Tibial artery (tissue), 4 donors: ENCODE results near the gene HEATR9.

ENCODE experiments used
- DNase-seq, 2 donors: peaks; one replicate each; pipeline ENCODE4 v3.0.0-alpha.2; 2019
- H3K27ac ChIP-seq, 2 donors: fragments of 200-600 bp; sonication (generic) in 1 of 2; 1 replicate in 1 of 2; 2 replicates in 1 of 2; pipeline ENCODE4 v1.5.1; 2018 to 2019; ENCODE audit warnings: mild to moderate bottlenecking in 1 of 2
- H3K27me3 ChIP-seq, 2 donors: fragments of 200-600 bp; sonication (generic) in 1 of 2; one replicate each; pipeline versions ENCODE4 v1.5.1 to v1.6.0; 2016 to 2019
- H3K36me3 ChIP-seq, 3 donors: fragments of 200-600 bp; sonication (generic) in 2 of 3; one replicate each; pipeline ENCODE4 v1.5.1; 2016 to 2019; ENCODE audit warnings: mild to moderate bottlenecking in 2 of 3
- H3K4me1 ChIP-seq, 4 donors: fragments of 200-600 bp; sonication (generic) in 2 of 4; 1 replicate in 3 of 4; 2 replicates in 1 of 4; pipeline ENCODE4 v1.5.1; 2016 to 2019
- H3K4me3 ChIP-seq, 2 donors: fragments of 200-600 bp; sonication (generic) in 1 of 2; 1 replicate in 1 of 2; 2 replicates in 1 of 2; pipeline ENCODE4 v1.5.1; 2018 to 2019; ENCODE audit warnings: mild to moderate bottlenecking in 2 of 2
- H3K9me3 ChIP-seq, 3 donors: fragments of 200-600 bp; sonication (generic) in 1 of 3; one replicate each; pipeline ENCODE4 v1.5.1; 2016 to 2019
- intact Hi-C: fragments of 100-400 bp; cut with DNase I; formaldehyde crosslinking; loops from one replicate; pipeline ENCODE4 v1.15.0; 2023; ENCODE audit warnings: low total_unique reads
- TF ChIP-seq, protein P1 (sequence below), 2 experiments: fragments of 200-600 bp in 1 of 2; fragments of 450-650 bp in 1 of 2; IDR thresholded peaks; one replicate each; pipeline ENCODE4 v1.5.1; 2017 to 2019; ENCODE audit warnings: antibody characterized with exemption in 2 of 2, mild to moderate bottlenecking in 1 of 2, moderate library complexity in 1 of 2

The HEATR9 gene

DNA sequence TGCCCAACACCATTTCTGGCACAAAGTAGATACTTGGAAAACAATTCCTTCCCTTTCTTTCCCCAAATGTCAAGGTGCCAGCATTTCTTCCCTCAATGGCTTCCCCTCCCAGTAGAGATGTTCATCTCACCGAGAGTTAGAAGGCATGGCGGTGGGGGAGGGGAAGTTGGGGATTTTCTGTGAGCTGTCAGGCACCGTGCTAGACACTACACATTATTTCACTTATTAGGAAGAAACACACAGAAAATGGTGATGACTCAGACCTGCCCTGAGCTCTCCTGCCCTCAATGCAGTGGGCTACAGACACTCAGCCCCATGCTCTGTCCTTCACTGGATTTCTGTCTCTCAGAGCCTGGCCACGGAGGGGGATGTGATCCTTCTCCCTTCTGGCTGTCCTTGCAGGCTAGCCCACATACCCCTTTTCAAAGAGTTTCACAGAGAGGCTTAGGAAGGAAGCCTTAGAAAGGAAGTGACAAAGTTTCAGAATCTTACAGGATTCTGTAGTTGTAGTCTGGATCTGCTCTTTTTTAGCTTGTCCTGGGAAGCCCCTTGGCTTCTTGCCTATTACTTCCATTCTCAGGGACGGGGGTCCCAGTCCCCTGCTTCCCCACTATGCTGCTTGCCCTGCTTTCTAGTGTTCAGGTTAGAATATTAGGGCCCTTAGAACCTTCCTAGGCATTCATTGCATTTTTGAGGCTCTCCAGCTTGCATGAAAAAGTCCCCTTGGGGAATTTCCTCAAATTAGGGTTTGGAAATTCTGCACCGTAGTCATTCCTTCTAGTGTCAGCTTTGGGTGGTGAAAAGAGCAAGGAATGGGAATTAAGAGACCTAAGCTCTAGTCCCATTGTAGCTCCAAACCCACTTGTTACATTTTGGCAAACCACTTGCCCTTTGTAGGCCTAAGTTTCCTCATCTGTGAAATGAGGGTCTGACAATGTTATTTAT, 23.7 kb upstream of the HEATR9 start:
- intact Hi-C loops: no loop called here
- TF ChIP-seq, protein P1, sequence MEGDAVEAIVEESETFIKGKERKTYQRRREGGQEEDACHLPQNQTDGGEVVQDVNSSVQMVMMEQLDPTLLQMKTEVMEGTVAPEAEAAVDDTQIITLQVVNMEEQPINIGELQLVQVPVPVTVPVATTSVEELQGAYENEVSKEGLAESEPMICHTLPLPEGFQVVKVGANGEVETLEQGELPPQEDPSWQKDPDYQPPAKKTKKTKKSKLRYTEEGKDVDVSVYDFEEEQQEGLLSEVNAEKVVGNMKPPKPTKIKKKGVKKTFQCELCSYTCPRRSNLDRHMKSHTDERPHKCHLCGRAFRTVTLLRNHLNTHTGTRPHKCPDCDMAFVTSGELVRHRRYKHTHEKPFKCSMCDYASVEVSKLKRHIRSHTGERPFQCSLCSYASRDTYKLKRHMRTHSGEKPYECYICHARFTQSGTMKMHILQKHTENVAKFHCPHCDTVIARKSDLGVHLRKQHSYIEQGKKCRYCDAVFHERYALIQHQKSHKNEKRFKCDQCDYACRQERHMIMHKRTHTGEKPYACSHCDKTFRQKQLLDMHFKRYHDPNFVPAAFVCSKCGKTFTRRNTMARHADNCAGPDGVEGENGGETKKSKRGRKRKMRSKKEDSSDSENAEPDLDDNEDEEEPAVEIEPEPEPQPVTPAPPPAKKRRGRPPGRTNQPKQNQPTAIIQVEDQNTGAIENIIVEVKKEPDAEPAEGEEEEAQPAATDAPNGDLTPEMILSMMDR (IDR thresholded peaks at IDR 0.05): no peak
- Histone ChIP-seq H3K36me3 (no peaks in the 10 kb centered on the region), H3K4me3 (no peak overlapping the region), H3K27me3 (no peaks in the 10 kb centered on the region), H3K27ac (no peak overlapping the region), H3K4me1 (peaks cover 0 to 7% (median 3%) of the 10 kb centered on the region in 4 donors), H3K9me3 (no peaks in the 10 kb centered on the region)
- no peak for DNase-seq

DNA sequence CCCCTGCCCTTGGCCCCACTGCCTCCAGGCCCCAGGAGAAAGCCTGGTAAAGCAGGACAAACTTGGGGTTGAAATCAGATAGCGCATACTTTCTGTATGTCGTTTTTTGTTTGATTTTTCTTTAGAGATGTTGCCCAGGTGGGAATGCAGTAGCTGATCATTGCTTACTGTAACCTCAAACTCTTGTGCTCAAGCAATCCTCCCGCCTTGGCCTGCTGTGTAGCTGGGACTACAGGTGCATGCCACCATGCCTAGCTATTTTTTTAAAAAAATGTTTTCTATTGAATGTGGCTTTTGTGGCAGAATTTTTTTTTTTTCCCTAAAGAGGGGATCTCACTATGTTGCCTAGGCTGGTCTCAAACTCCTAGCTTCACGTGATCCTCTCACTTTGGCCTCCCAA, 22.6 kb upstream of the HEATR9 start:
- DNase-seq: no peak
- Histone ChIP-seq H3K27me3 (no peaks in the 10 kb centered on the region), H3K4me3 (no peak overlapping the region), H3K36me3 (no peaks in the 10 kb centered on the region), H3K4me1 (peaks cover 0 to 7% (median 3%) of the 10 kb centered on the region in 4 donors), H3K27ac (no peak overlapping the region), H3K9me3 (no peaks in the 10 kb centered on the region)
- TF ChIP-seq, protein P1 (IDR thresholded peaks at IDR 0.05): no peak
- intact Hi-C loops: no loop called here

DNA sequence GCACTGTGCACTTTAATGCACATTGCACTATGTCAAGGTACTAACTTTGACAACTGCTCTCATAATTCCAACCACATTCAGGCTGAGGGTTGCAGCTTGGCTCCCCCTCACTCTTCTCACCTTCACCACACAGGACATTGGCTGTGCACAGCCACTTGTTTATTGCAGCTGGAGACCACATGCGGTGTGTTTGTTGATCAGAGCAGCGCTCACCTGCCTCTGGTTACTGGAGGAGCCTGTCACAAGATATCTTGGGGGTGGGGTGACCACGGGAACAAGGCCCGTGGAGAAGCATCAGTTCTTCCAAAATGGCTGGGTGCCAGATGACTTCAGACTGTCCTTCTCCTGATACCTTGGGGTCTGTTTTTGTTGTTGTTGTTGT, 22.1 kb upstream of the HEATR9 start:
- H3K4me1 ChIP-seq: peaks cover 0 to 7% (median 3%) of the 10 kb centered on the region in 4 donors
- DNase-seq: no peak
- H3K27ac ChIP-seq: no peak overlapping the region
- H3K36me3 ChIP-seq: no peaks in the 10 kb centered on the region
- H3K4me3 ChIP-seq: no peak overlapping the region
- TF ChIP-seq, protein P1 (IDR thresholded peaks at IDR 0.05): no peak
- H3K27me3 ChIP-seq: no peaks in the 10 kb centered on the region
- intact Hi-C loops: no loop called here
- H3K9me3 ChIP-seq: no peaks in the 10 kb centered on the region

DNA sequence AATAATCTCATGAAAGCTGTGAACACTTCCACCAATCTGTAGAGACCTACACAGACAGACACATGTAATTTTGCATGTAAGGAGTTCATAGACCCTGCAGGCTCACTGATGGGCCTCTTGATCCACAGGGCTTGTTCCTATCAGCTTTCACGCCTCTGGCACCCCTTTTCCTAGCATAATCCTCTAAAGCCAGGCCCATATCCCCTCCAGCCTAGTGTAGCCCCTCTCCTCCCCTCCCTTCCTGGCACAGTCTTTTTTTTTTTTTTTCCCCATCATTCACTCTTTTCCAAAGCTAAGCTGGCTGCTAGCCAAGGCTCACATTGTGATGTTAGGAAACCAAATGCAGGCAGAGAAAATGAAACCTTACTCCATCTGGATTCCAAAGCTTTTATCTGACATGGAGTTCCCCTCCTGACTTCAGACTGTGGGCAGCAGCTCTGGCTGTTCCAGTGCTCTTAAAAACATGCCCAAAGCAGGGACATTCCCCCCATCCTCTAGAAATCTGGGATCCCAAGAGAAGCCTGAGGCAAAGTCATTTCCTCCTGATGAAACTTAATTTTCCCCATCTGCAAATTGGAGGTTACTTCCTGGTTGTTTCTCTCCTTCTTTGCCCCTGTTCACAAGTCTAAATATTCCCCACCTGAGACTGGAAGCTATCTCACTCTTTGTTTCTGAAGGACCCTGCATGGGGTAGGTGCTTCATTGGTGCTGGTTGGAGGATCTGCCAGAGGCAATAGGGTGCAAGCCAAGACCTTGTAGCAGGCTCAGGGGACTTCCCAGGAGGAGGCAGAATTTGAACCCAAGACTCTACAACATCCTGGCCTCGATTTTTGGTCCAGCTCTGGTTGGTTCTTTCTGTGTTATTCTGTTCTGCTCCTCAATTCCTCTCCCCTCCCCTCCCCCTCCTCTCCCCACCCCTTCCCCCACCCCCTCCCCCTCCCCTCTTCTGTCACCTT, 21.4 kb upstream of the HEATR9 start:
- TF ChIP-seq, protein P1 (IDR thresholded peaks at IDR 0.05): no peak
- H3K9me3 ChIP-seq: no peaks in the 10 kb centered on the region
- H3K4me3 ChIP-seq: no peak overlapping the region
- DNase-seq: peak in 1 of 2 donors; percentile 23
- H3K27me3 ChIP-seq: no peaks in the 10 kb centered on the region
- H3K36me3 ChIP-seq: no peaks in the 10 kb centered on the region
- H3K27ac ChIP-seq: no peak overlapping the region
- peaks cover 0 to 7% (median 3%) of the 10 kb centered on the region in 4 donors for H3K4me1 ChIP-seq
- intact Hi-C loops: no loop called here

DNA sequence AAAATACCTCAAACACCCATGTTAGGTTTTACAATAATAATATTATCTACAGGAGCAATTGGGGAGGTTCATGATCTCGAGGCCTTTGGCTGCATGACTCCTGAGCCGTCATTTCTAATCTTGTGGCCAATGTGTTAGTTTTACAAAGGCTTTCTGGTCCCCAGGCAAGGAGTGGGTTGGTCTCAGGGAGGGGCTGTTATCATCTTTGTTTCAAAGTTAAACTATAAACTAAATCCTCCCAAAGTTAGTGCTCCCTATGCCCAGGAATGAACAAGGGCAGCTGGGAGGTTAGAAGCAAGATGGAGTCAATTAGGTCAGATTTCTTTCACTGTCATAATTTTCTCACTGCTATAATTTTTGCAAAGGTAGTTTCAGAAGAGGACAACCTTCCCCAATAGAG, 20.6 kb upstream of the HEATR9 start:
- Histone ChIP-seq H3K9me3 (no peaks in the 10 kb centered on the region), H3K36me3 (no peaks in the 10 kb centered on the region), H3K4me3 (no peak overlapping the region), H3K27me3 (no peaks in the 10 kb centered on the region), H3K27ac (no peak overlapping the region), H3K4me1 (peaks cover 0 to 7% (median 3%) of the 10 kb centered on the region in 4 donors)
- TF ChIP-seq, protein P1 (IDR thresholded peaks at IDR 0.05): no peak
- DNase-seq: no peak
- intact Hi-C loops: no loop called here
